Raji (cell line): ENCODE data around the gene ZNF785.

Source experiments
- POLR2A ChIP-seq: IDR thresholded peaks from 2 replicates; pipeline ENCODE4 v1.6.1; 2011; ENCODE audit warnings: low read depth, low read length, control low read depth; ENCODE audit not compliant: insufficient read depth

The ZNF785 gene

GRCh38 chr16:30558789-30559377, 26.6 kb downstream of the ZNF785 start:
- TF ChIP-seq POLR2A, result no peak

GRCh38 chr16:30557957-30558788, 27.3 kb downstream of the ZNF785 start, which contains the start of gene ZNF764:
TSS of gene ZNF764 (minus strand) at chr16:30558374. CDS start at chr16:30558182, 192 bp downstream.
- peak; percentile 76 for TF ChIP-seq POLR2A

DNA sequence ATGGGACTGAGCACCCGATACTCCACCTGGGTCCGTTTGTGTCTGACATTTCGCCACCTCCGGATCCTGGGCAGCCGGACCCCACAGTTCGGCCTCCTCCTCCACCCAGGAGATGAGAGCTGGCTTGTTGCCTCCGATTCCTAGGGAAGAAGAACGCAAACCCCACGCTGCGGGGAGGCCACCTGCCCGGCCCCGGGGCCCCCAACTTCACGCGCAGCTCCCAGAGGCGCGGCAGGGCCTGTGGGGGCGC, 27.9 kb downstream of the ZNF785 start:
- no peak; the same call in 1 of the 2 replicates for TF ChIP-seq POLR2A

DNA sequence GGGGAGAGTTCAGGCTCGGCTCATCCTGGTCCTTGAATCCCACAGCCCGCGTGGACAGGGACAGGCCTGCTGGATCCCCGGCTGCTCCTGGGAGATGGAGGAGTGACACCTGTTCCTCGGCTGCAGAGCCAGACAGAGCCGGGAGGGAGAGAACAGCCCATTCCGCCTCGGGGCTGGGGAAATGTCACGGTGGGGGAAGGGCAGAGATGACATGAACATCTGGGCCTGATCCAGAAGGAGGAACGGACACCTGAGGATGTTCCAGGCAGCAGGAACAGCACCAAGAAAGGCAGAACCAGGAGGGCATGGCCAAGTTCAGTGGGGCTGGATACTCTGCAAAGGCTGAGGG, 29.4 kb downstream of the ZNF785 start:
- TF ChIP-seq POLR2A, result no peak

DNA sequence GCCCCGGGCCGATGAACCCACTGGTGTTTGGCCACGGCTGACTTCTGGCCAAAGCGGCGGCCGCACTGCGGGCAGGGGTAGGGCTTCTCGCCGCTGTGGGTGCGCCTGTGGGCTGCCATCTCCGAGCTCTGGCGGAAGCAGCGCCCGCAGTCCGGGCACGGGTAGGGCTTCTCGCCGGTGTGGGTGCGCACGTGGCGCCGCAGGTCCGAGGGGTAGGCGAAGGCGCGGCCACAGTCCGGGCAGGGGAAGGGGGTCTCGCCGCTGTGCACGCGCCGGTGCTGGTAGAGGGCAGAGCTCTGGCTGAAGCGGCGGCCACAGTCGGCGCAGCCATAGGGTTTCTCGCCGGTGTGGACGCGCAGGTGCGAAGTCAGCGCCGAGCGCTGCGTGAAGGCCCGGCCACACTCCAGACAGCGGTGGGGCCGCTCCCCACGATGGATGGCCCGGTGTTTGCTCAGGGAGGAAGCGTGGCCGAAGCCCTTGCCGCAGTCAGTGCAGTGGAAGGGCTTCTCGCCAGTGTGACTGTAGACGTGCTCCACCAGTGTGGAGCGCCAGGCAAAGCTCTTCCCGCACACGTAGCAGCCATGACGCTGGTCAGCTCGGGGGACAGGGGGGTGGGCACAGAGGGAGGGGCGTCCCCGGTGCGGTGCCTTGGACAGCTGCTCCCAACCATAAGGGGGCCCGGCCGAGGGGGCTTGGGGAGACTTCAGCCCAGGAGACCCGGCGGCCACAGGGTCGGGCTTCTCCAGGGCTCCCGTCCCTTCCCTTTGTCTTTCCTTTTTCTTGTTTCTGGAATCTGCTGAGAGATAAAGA, 30.0 kb downstream of the ZNF785 start:
- no peak for TF ChIP-seq POLR2A

DNA sequence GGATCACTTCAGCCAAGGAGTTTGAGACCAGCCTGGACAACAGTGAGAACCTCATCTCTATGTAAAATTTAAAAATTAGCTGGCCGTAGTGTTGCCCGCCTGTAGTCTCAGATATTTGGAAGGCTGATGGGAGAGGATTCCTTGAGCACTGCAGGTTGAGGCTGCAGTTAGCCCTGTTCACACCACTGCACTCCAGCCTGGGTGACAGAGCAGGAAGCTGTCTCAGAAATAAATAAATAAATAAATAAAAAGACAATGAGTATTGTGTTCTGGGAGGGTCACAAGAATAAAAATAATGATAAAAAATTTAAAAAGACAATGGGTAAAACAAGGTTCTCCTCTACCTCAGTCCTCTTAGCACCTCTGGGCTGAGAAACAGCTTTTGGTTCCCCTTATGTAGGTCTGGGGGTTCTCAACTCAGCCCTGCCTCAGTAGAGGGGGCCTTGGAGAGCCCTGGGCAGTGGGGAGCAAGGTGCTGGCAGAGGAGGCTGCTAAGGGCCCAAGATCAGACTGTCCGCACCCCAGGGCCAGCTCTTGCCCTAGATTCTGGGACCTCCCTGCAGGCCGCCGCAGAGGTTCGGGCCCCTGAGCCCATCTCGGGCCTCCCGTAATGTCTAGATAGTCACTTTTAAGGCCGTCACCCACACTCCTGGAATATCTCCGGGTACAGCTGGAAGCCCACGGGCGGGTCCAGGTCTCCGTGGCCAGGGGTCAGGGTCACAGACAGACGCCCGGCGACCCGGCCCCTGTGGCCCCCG, 30.8 kb downstream of the ZNF785 start:
- no peak for TF ChIP-seq POLR2A

DNA sequence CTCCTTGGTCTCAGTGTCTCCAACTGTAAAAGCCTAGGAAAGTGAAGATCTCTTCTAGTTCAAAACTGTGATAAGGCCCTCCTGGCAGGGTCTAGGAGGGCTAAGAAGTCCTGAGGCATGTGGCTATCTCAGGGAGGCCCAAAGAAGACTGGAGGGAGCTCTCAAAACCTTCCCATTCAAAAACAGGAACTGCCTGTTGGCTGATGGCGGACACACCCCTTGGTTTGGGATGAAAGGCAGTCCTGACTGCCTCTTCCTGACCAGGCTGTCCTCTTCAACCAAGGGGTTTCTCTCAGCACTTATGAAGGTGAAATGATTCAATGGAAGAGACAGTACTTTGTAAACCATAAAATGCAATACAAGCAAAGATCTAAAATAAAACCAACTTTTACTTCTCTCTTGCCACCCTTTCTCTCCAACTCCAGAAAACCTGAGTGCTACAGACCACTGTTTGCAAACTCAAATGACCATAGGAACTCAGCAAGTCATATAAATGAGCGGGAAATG, 32.1 kb downstream of the ZNF785 start:
- TF ChIP-seq POLR2A, result no peak

DNA sequence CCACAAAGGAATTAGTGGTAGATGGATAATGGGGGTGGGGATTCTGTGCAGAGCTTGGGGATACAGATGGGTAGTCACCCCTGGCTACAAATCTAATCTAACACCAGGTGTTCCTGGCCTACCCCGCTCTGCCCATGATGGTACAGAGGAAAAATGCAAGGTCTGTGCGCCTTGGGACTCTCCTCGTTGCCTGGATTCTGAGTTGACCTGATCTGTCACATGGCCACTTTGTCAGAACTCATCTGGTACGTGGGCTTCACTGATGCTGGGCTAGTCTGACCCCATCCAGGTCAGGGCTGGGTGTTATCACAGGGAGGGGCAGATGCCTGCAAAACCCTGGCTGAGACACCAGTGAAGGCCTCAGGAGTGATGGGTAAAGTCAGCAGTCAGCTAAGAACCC, 32.5 kb downstream of the ZNF785 start:
- TF ChIP-seq POLR2A, result no peak

DNA sequence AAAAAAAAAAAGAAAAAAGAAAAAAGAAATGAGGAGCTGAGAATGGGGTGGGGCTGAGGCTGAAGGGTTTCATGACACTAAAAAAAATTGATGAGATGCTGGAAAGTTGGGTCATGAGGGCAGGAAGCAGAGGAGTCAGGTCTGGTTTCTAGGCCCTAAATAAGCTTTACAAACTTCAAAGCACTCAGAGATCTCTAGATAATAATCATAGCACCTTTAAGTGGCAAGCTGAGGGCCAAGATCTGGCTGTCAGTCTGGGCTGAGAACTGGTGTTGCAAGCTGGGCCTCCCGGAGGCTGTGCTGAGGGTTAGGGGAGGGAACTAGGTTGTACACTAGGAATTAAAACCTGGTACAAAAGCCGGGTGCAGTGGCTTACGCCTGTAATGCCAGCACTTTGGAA, 33.7 kb downstream of the ZNF785 start:
- no peak for TF ChIP-seq POLR2A

- TF ChIP-seq POLR2A, result no peak
These were observed 36.9 kb downstream of the ZNF785 start for GRCh38 chr16:30548416-30549253.

GRCh38 chr16:30546115-30546514, 39.4 kb downstream of the ZNF785 start:
- TF ChIP-seq POLR2A, result no peak

- no peak for TF ChIP-seq POLR2A
These were observed 42.4 kb downstream of the ZNF785 start for GRCh38 chr16:30543067-30543466.

DNA sequence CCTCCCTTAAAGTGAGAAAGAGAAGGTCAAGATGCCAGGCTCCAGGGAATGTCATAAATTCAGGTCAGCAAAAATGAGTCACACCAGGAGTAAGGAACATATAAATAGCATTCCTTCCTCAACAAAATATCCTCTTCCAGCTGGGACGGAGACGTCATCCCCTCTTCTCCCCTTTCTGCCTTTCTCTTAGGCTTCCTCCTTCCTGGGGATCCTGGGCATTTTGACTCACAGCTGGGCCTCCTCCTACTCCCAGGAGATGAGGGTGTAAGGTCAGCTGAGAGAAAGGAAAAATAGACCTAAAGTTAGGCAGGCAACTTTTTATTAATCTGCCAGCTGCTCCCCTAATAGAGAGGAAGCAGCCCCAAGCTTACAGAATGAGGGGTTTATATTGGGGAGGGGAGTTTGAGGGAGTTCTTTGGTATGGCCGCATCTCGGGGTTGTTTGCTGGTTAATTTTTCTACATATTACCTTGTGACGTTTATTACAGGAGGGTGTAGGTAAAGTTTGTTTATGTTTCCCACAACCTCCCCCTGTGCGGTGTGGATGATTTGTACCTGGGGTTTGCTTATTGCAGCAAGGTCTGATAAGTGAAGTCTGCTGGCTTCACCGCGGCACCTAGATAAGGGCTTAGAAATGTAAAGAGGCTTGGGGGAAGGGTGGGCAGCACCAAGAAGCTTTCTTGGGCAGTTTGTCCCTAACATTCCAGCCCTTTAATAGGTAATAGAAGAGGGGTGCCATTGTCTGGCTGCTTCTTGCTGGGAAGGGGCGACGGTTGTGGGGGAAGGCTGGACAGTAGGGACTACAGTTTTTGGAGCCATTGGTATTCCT, 43.8 kb downstream of the ZNF785 start:
- TF ChIP-seq POLR2A, result no peak
